ENCODE measurements around the gene CHIC2. TPM values are rescaled to one million over a fixed set of nuclear protein-coding genes. Genes with fewer than 3 reads are reported as not detected.
"Not testable (repeated sequence)": the region's sequence is repeated elsewhere in the genome, so short reads cannot be mapped to it uniquely, and the experiment has no call there.

The CHIC2 gene
- total RNA-seq, 6 experiments from 2014 or later = 23.5 to 30.2 (median 27.5) TPM

DNA sequence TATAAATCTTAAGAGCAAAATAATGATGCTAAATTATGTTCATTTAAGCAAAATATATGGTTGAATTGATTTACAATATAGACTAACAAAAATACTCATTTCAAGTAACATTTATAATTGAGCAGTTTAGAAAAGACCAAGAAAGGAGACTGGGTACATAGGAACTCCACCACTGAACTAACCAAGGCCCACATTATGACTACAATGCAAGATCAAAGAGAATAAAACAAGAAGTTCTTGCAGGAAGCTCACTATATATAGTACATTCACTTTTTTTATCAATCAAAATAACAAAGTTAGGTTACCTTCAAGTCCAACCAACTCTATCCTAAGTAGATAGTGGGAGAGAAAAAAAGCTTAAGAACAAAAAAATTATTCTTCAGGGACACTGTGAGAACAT, 8.0 kb downstream of the CHIC2 start:
- Mint-ChIP-seq H3K4me3 (no peak overlapping the region), H3K27ac (no peak overlapping the region), H3K27me3 (ENCODE audit: insufficient read depth) (no peaks in the 10 kb centered on the region), H3K9me3 (no peaks in the 10 kb centered on the region), H3K4me1 (ENCODE audit: low read depth) (peaks cover 77% of the 10 kb centered on the region), H3K36me3 (ENCODE audit: low read depth) (peaks cover 13% of the 10 kb centered on the region)
- no peak for DNase-seq
- TF ChIP-seq, protein P1, sequence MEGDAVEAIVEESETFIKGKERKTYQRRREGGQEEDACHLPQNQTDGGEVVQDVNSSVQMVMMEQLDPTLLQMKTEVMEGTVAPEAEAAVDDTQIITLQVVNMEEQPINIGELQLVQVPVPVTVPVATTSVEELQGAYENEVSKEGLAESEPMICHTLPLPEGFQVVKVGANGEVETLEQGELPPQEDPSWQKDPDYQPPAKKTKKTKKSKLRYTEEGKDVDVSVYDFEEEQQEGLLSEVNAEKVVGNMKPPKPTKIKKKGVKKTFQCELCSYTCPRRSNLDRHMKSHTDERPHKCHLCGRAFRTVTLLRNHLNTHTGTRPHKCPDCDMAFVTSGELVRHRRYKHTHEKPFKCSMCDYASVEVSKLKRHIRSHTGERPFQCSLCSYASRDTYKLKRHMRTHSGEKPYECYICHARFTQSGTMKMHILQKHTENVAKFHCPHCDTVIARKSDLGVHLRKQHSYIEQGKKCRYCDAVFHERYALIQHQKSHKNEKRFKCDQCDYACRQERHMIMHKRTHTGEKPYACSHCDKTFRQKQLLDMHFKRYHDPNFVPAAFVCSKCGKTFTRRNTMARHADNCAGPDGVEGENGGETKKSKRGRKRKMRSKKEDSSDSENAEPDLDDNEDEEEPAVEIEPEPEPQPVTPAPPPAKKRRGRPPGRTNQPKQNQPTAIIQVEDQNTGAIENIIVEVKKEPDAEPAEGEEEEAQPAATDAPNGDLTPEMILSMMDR (IDR thresholded peaks at IDR 0.05) = no peak

GRCh38 chr4:54055494-54055893, 8.9 kb downstream of the CHIC2 start:
- H3K4me3 Mint-ChIP-seq = no peak overlapping the region
- DNase-seq = no peak
- peaks cover 77% of the 10 kb centered on the region for H3K4me1 Mint-ChIP-seq (ENCODE audit: low read depth)
- H3K27me3 Mint-ChIP-seq (ENCODE audit: insufficient read depth) = no peaks in the 10 kb centered on the region
- no peaks in the 10 kb centered on the region for H3K9me3 Mint-ChIP-seq
- TF ChIP-seq, protein P1 (IDR thresholded peaks at IDR 0.05) = no peak
- H3K36me3 Mint-ChIP-seq (ENCODE audit: low read depth) = peaks cover 13% of the 10 kb centered on the region
- no peak overlapping the region for H3K27ac Mint-ChIP-seq

GRCh38 chr4:54054501-54054900, 9.9 kb downstream of the CHIC2 start:
- peaks cover 77% of the 10 kb centered on the region for H3K4me1 Mint-ChIP-seq (ENCODE audit: low read depth)
- no peaks in the 10 kb centered on the region for H3K27me3 Mint-ChIP-seq (ENCODE audit: insufficient read depth)
- no peak for DNase-seq
- peaks cover 7% of the 10 kb centered on the region for H3K36me3 Mint-ChIP-seq (ENCODE audit: low read depth)
- H3K4me3 Mint-ChIP-seq = no peak overlapping the region
- TF ChIP-seq, protein P1 (IDR thresholded peaks at IDR 0.05) = no peak
- H3K27ac Mint-ChIP-seq = no peak overlapping the region; the same call in 1 of the 2 replicates
- no peaks in the 10 kb centered on the region for H3K9me3 Mint-ChIP-seq

GRCh38 chr4:54053322-54053721, 11.1 kb downstream of the CHIC2 start:
- H3K27me3 Mint-ChIP-seq (ENCODE audit: insufficient read depth); H3K27ac Mint-ChIP-seq; H3K9me3 Mint-ChIP-seq; H3K4me3 Mint-ChIP-seq; DNase-seq; H3K36me3 Mint-ChIP-seq (ENCODE audit: low read depth): not testable (repeated sequence)
- peaks cover 71% of the 10 kb centered on the region for H3K4me1 Mint-ChIP-seq (ENCODE audit: low read depth)

DNA sequence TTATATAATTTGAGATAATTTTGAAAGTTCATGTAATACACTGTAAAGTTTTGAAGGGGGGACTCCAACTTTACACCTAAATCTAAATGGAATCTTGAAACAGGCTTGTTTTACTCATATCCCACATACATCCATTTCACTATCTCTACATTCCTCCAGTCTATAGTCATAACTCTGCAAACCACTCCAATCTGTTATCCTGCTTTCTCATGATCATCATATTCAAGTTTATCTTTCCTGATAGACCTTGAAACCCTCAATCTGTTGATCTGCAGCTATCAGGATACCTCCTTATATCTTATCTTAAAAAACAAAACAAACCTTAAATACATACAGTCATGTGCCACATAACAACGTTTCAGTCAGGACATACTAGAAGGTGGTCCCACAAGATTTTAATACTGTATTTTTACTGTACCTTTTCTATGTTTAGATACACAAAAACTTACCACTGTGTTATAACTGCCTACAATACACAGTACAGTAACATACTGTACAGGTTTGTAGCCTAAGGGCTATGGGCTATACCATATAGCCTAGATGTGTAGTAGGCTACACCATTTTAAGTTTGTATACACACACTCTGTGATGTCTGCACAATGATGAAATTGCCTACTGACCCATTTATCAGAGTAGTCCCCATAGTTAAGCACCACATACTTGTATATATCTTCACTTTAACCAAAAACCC, 14.0 kb downstream of the CHIC2 start:
- Mint-ChIP-seq H3K9me3 (no peaks in the 10 kb centered on the region), H3K36me3 (ENCODE audit: low read depth) (peaks cover 5% of the 10 kb centered on the region), H3K4me1 (ENCODE audit: low read depth) (peaks cover 46% of the 10 kb centered on the region), H3K27me3 (ENCODE audit: insufficient read depth) (no peaks in the 10 kb centered on the region), H3K27ac (peak overlapping the region; percentile 56), H3K4me3 (peak overlapping the region; percentile 22)
- TF ChIP-seq, protein P1 (IDR thresholded peaks at IDR 0.05) = no peak
- DNase-seq = peak; percentile 45

DNA sequence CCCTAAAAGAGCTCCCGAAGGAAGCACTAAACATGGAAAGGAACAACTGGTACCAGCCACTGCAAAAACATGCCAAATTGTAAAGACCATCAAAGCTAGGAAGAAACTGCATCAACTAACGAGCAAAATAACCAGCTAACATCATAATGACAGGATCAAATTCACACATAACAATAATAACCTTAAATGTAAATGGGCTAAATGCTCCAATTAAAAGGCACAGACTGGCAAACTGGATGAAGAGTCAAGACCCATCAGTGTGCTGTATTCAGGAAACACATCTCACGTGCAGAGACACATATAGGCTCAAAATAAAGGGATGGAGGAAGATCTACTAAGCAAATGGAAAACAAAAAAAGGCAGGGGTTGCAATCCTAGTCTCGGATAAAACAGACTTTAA, 20.8 kb downstream of the CHIC2 start:
- peaks cover 31% of the 10 kb centered on the region for H3K36me3 Mint-ChIP-seq (ENCODE audit: low read depth)
- H3K27ac Mint-ChIP-seq; H3K27me3 Mint-ChIP-seq (ENCODE audit: insufficient read depth); DNase-seq; H3K9me3 Mint-ChIP-seq; H3K4me3 Mint-ChIP-seq: not testable (repeated sequence)
- peaks cover 22% of the 10 kb centered on the region; the same call in 1 of the 2 replicates for H3K4me1 Mint-ChIP-seq (ENCODE audit: low read depth)
